Measurements from ENCODE around the gene IRAG1. TPM values are rescaled to one million over a fixed set of nuclear protein-coding genes. Genes with fewer than 3 reads are reported as not detected.

The IRAG1 gene
- total RNA-seq, 4 donors from 2014 or later: 4.2 to 44.6 (median 11.8) TPM

- H3K27ac ChIP-seq: no peak overlapping the region
- no peak for TF ChIP-seq POLR2A (IDR thresholded peaks at IDR 0.05)
- TF ChIP-seq, protein P1, sequence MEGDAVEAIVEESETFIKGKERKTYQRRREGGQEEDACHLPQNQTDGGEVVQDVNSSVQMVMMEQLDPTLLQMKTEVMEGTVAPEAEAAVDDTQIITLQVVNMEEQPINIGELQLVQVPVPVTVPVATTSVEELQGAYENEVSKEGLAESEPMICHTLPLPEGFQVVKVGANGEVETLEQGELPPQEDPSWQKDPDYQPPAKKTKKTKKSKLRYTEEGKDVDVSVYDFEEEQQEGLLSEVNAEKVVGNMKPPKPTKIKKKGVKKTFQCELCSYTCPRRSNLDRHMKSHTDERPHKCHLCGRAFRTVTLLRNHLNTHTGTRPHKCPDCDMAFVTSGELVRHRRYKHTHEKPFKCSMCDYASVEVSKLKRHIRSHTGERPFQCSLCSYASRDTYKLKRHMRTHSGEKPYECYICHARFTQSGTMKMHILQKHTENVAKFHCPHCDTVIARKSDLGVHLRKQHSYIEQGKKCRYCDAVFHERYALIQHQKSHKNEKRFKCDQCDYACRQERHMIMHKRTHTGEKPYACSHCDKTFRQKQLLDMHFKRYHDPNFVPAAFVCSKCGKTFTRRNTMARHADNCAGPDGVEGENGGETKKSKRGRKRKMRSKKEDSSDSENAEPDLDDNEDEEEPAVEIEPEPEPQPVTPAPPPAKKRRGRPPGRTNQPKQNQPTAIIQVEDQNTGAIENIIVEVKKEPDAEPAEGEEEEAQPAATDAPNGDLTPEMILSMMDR (IDR thresholded peaks at IDR 0.05): no peak
- DNase-seq: no peak
- H3K9me3 ChIP-seq: no peaks in the 10 kb centered on the region
- H3K36me3 ChIP-seq: no peaks in the 10 kb centered on the region
- H3K4me3 ChIP-seq: no peak overlapping the region
- H3K4me1 ChIP-seq: no peaks in the 10 kb centered on the region
- H3K27me3 ChIP-seq: no peaks in the 10 kb centered on the region
Observed at GRCh38 chr11:10720881-10721376, 27.4 kb upstream of the IRAG1 start.

GRCh38 chr11:10719616-10720015, 26.1 kb upstream of the IRAG1 start:
- no peak overlapping the region for H3K27ac ChIP-seq
- H3K4me3 ChIP-seq: no peak overlapping the region
- H3K27me3 ChIP-seq: no peaks in the 10 kb centered on the region
- H3K9me3 ChIP-seq: no peaks in the 10 kb centered on the region
- H3K4me1 ChIP-seq: no peaks in the 10 kb centered on the region
- no peak for DNase-seq
- H3K36me3 ChIP-seq: no peaks in the 10 kb centered on the region
- no peak for TF ChIP-seq POLR2A (IDR thresholded peaks at IDR 0.05)
- TF ChIP-seq, protein P1 (IDR thresholded peaks at IDR 0.05): no peak

GRCh38 chr11:10716543-10717259, 23.1 kb upstream of the IRAG1 start:
- H3K27ac ChIP-seq: no peak overlapping the region
- H3K4me1 ChIP-seq: no peaks in the 10 kb centered on the region
- no peaks in the 10 kb centered on the region for H3K36me3 ChIP-seq
- H3K9me3 ChIP-seq: no peaks in the 10 kb centered on the region
- no peaks in the 10 kb centered on the region for H3K27me3 ChIP-seq
- no peak overlapping the region for H3K4me3 ChIP-seq
- DNase-seq: no peak
- TF ChIP-seq POLR2A (IDR thresholded peaks at IDR 0.05): no peak

GRCh38 chr11:10716122-10716521, 22.6 kb upstream of the IRAG1 start:
- TF ChIP-seq POLR2A (IDR thresholded peaks at IDR 0.05): no peak
- TF ChIP-seq, protein P1 (IDR thresholded peaks at IDR 0.05): no peak

DNA sequence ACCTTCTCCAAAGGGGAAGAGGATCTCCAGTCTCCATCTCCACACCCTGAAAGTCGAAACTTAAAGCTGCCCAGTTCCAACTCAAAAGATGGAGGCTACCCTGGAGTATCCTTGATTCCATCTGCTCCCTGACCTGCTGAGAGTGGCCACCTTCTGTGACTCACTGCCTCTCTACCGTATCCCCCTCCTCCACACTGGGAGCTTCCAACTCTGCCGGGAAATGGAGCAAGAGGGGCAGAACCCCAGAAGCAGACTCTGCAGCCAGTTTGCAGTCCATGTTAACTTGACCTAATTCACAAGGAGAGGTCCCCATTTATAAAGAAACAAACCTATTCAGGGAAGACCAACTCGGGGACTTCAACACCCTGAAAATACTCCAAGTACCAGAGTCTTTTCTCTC, 22.0 kb upstream of the IRAG1 start:
- TF ChIP-seq, protein P1 (IDR thresholded peaks at IDR 0.05): no peak
- TF ChIP-seq POLR2A (IDR thresholded peaks at IDR 0.05): no peak
- Histone ChIP-seq H3K36me3 (no peaks in the 10 kb centered on the region), H3K27me3 (no peaks in the 10 kb centered on the region), H3K9me3 (no peaks in the 10 kb centered on the region), H3K4me1 (no peaks in the 10 kb centered on the region), H3K4me3 (no peak overlapping the region), H3K27ac (no peak overlapping the region)
- DNase-seq: no peak

More at GRCh38 chr11:10716122-10716521, 22.6 kb upstream of the IRAG1 start:
- no peaks in the 10 kb centered on the region for H3K9me3 ChIP-seq
- H3K4me1 ChIP-seq: no peaks in the 10 kb centered on the region
- H3K27me3 ChIP-seq: no peaks in the 10 kb centered on the region
- no peak overlapping the region for H3K4me3 ChIP-seq
- H3K36me3 ChIP-seq: no peaks in the 10 kb centered on the region
- DNase-seq: no peak
- no peak overlapping the region for H3K27ac ChIP-seq

DNA sequence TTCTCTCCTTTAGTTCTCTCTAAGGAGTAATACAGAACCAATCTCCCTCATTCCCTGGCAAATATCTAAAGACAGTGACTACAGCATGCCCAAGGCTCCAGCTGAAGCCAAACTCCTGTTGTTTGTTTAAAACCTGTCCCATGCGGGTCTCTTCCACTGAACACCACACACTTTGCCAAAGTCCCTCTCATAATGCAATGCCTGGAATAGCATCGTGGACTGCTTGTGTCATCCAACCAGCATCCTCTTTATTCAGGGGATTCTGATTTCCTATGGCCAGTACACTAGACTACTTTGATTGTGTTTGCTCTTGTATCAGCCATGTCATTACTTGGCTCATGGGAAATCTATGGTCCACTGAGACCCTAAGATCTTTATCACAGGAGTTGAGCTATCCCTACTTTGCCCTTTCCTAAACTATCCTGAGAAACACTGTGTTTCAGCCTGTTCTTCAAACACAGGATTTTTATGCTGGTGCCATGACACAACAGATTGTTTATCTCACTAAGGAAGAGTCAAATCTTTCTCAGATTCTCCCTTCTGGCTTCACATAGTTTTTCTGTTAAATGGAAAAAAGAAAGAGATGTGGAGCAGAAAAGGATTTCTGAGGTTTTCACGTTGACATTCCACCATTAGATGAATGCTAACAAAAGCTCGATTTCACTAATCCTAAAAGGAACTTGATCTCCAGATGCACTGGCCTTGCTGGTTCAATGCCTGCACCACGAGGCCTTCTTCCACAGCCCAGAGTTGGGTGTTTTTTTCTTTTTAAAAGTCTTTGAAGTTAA, 15.9 kb upstream of the IRAG1 start:
- Histone ChIP-seq H3K4me1 (no peaks in the 10 kb centered on the region), H3K36me3 (no peaks in the 10 kb centered on the region), H3K27ac (no peak overlapping the region), H3K4me3 (no peak overlapping the region), H3K9me3 (no peaks in the 10 kb centered on the region), H3K27me3 (no peaks in the 10 kb centered on the region)
- no peak for DNase-seq
- no peak for TF ChIP-seq POLR2A (IDR thresholded peaks at IDR 0.05)
- TF ChIP-seq, protein P1 (IDR thresholded peaks at IDR 0.05): no peak
